IMR-90 (cell line): ENCODE data around the gene KRT6B. TPM values are rescaled to one million over a fixed set of nuclear protein-coding genes. Genes with fewer than 3 reads are reported as not detected.

Experiments used
- ATAC-seq: fragments of 200-7000 bp; cut with Tn5 transposase; 2 replicates; pipeline ENCODE4 v1.9.1; 2020; ENCODE audit warnings: low read depth, mild to moderate bottlenecking, moderate library complexity
- BruUV-seq: library from RNA; stranded (reverse); fragments of 400-500 nt; replicated peaks from 2 replicates; lab custom pipeline; 2021; lab: Mats Ljungman, UMichigan
- CTCF ChIA-PET: fragments of 300-600 bp; formaldehyde crosslinking; extraction: SDS; loops from one replicate; lab custom pipeline; 2021; ENCODE audit warnings: antibody characterized with exemption; lab: Yijun Ruan, JAX
- POLR2A ChIA-PET: fragments of 300-600 bp; sonication (Branson Sonifier 250); formaldehyde crosslinking; loops from one replicate; lab custom pipeline; 2022; ENCODE audit warnings: antibody characterized with exemption; ENCODE audit not compliant: unreplicated experiment; lab: Charles Lee
- DNase-seq: peaks from one replicate; pipeline ENCODE4 v3.0.0; 2013
- H2AFZ ChIP-seq: replicated peaks from 2 replicates; pipeline ENCODE3; 2013; ENCODE audit warnings: low read length, mild to moderate bottlenecking; ENCODE audit not compliant: poor library complexity
- H2AK5ac ChIP-seq: 2 replicates; pipeline ENCODE4 v1.6.1; 2013; ENCODE audit warnings: low read depth, low read length, inconsistent platforms
- H2AK9ac ChIP-seq: replicated peaks from 2 replicates; pipeline ENCODE3; 2013; ENCODE audit warnings: mild to moderate bottlenecking, low read depth, low read length, moderate library complexity; ENCODE audit not compliant: poor library complexity
- H2BK120ac ChIP-seq: 2 replicates; pipeline ENCODE4 v1.6.1; 2013; ENCODE audit warnings: low read depth, low read length, inconsistent platforms
- H2BK15ac ChIP-seq: 3 replicates; pipeline ENCODE4 v1.6.1; 2013; ENCODE audit warnings: low read depth, low read length, inconsistent platforms
- H2BK20ac ChIP-seq: 2 replicates; pipeline ENCODE4 v1.6.1; 2013; ENCODE audit warnings: low read depth, mild to moderate bottlenecking, inconsistent platforms, low read length, moderate library complexity
- H2BK5ac ChIP-seq: 2 replicates; pipeline ENCODE4 v1.6.1; 2013; ENCODE audit warnings: mild to moderate bottlenecking, low read depth, low read length, inconsistent platforms; ENCODE audit not compliant: poor library complexity, severe bottlenecking
- H3K14ac ChIP-seq: replicated peaks from 2 replicates; pipeline ENCODE4 v1.6.1; 2013; ENCODE audit warnings: low read depth, low read length, inconsistent platforms
- H3K18ac ChIP-seq: 2 replicates; pipeline ENCODE4 v1.6.1; 2013; ENCODE audit warnings: low read depth, low read length, control low read depth
- H3K23ac ChIP-seq: 2 replicates; pipeline ENCODE4 v1.6.1; 2013; ENCODE audit warnings: low read depth, low read length, inconsistent platforms
- H3K27ac ChIP-seq: 2 replicates; pipeline ENCODE4 v1.5.1; 2013; ENCODE audit warnings: mild to moderate bottlenecking, control low read depth, low read length; ENCODE audit not compliant: insufficient read depth
- H3K27me3 ChIP-seq: 2 replicates; pipeline ENCODE4 v1.6.1; 2013; ENCODE audit warnings: low read length; ENCODE audit not compliant: control insufficient read depth, insufficient read depth
- H3K36me3 ChIP-seq: 2 replicates; pipeline ENCODE4 v1.6.1; 2013; ENCODE audit warnings: low read length, mixed read lengths; ENCODE audit not compliant: control insufficient read depth, insufficient read depth
- H3K4ac ChIP-seq: 2 replicates; pipeline ENCODE4 v1.6.1; 2013; ENCODE audit warnings: low read depth, low read length, inconsistent platforms
- H3K4me1 ChIP-seq: 2 replicates; pipeline ENCODE4 v1.6.1; 2013; ENCODE audit warnings: low read length, mixed read lengths; ENCODE audit not compliant: control insufficient read depth, insufficient read depth
- H3K4me2 ChIP-seq: 2 replicates; pipeline ENCODE4 v1.6.1; 2013; ENCODE audit warnings: low read depth, mild to moderate bottlenecking, control low read depth, low read length, moderate library complexity
- H3K4me3 ChIP-seq: 2 replicates; pipeline ENCODE4 v1.5.1; 2013; ENCODE audit warnings: low read depth, mild to moderate bottlenecking, control low read depth, low read length, moderate library complexity; ENCODE audit not compliant: insufficient read depth
- H3K56ac ChIP-seq: 2 replicates; pipeline ENCODE4 v1.6.1; 2013; ENCODE audit warnings: low read length, inconsistent platforms; ENCODE audit not compliant: insufficient read depth; ENCODE audit errors: extremely low read depth
- H3K79me1 ChIP-seq, 2 experiments: 2 replicates each; pipeline ENCODE4 v1.6.1; 2013; ENCODE audit warnings: low read length in 2 of 2, inconsistent platforms in 1 of 2, low read depth in 1 of 2
- H3K9ac ChIP-seq: 2 replicates; pipeline ENCODE4 v1.6.1; 2013; ENCODE audit warnings: low read depth, low read length, control low read depth
- H3K9me1 ChIP-seq: 2 replicates; pipeline ENCODE4 v1.6.1; 2013; ENCODE audit warnings: low read length, inconsistent platforms; ENCODE audit not compliant: insufficient read depth
- H3K9me3 ChIP-seq: 2 replicates; pipeline ENCODE4 v1.6.1; 2013; ENCODE audit warnings: low read length; ENCODE audit not compliant: control insufficient read depth, insufficient read depth
- H4K20me1 ChIP-seq: 2 replicates; pipeline ENCODE4 v1.6.1; 2013; ENCODE audit warnings: low read length, inconsistent platforms; ENCODE audit not compliant: insufficient read depth
- H4K5ac ChIP-seq: 2 replicates; pipeline ENCODE4 v1.6.1; 2013; ENCODE audit warnings: mild to moderate bottlenecking, low read depth, low read length, control low read depth
- H4K8ac ChIP-seq, 2 experiments: 2 replicates each; pipeline ENCODE4 v1.6.1; 2013; ENCODE audit warnings: low read depth in 2 of 2, low read length in 2 of 2, control low read depth in 1 of 2, inconsistent platforms in 1 of 2
- H4K91ac ChIP-seq: 2 replicates; pipeline ENCODE4 v1.6.1; 2013; ENCODE audit warnings: low read depth, low read length, inconsistent platforms; ENCODE audit not compliant: insufficient read depth
- CEBPB ChIP-seq: IDR thresholded peaks from 2 replicates; pipeline ENCODE4 v1.6.1; 2012; ENCODE audit warnings: low read depth, low read length, improper control_type of control experiment
- FOS ChIP-seq: fragments of 150-350 bp; IDR thresholded peaks from 2 replicates; pipeline ENCODE4 v1.6.1; 2016; ENCODE audit warnings: low read depth, low read length
- MAZ ChIP-seq: IDR thresholded peaks from 2 replicates; pipeline ENCODE4 v1.6.1; 2012; ENCODE audit warnings: low read depth, mild to moderate bottlenecking, low read length, improper control_type of control experiment, moderate library complexity, borderline replicate concordance
- MXI1 ChIP-seq: IDR thresholded peaks from 2 replicates; pipeline ENCODE4 v1.6.1; 2012; ENCODE audit warnings: low read depth, mild to moderate bottlenecking, low read length, moderate library complexity, borderline replicate concordance
- NFE2L2 ChIP-seq: fragments of 150-350 bp; IDR thresholded peaks from 2 replicates; pipeline ENCODE4 v1.6.1; 2016; ENCODE audit warnings: low read depth, mild to moderate bottlenecking, low read length
- POLR2A ChIP-seq: IDR thresholded peaks from 2 replicates; pipeline ENCODE4 v1.6.1; 2012; ENCODE audit warnings: mild to moderate bottlenecking, low read depth, low read length
- USF2 ChIP-seq: fragments of 150-350 bp; IDR thresholded peaks from 2 replicates; pipeline ENCODE4 v1.6.1; 2017; ENCODE audit warnings: mild to moderate bottlenecking, antibody characterized with exemption, low read length, low read depth
- WGBS, 2 experiments: methylation state at CpG; one replicate each; pipeline versions ENCODE4 v1.1.5 to v1.1.7; 2013; ENCODE audit warnings: missing lambda C conversion rate in 2 of 2; ENCODE audit not compliant: insufficient read length in 1 of 2; ENCODE audit errors: extremely low coverage in 2 of 2; 5-methylcytosine and 5-hydroxymethylcytosine counted together
- dilution Hi-C: fragments of 300-500 bp; cut with HindIII; formaldehyde crosslinking; loops from one replicate; pipeline ENCODE4 v1.14.3; 2018; ENCODE audit warnings: low sequenced_read_pairs; ENCODE audit not compliant: unreplicated experiment
- in situ Hi-C: fragments of 300-500 bp; cut with MboI; formaldehyde crosslinking; loops from 3 replicates; pipeline ENCODE4 v1.14.3; 2019; ENCODE audit warnings: low sequenced_read_pairs, inconsistent platforms, mixed read lengths
- intact Hi-C: fragments of 100-400 bp; cut with micrococcal nuclease; formaldehyde crosslinking; loops from 2 replicates; pipeline ENCODE4 v1.10.0; 2022
- polyA plus RNA-seq, 3 experiments: library from polyadenylated mRNA; depleted of rRNA; stranded (reverse); fragments of >200 nt; gene quantifications; 2 replicates each; pipeline ENCODE4 v1.2.3, GENCODE V29; 2012; ENCODE audit warnings: low replicate concordance in 1 of 3
- total RNA-seq: library from RNA; depleted of rRNA; stranded (reverse); fragments of >200 nt; gene quantifications from 2 replicates; pipeline ENCODE4 v1.2.3, GENCODE V29; 2012

The KRT6B gene
- total and polyA plus RNA-seq, 2 of the 4 experiments (the other 2 are of a cell fraction): not detected

GRCh38 chr12:52402377-52402776 is 49.6 kb downstream of the KRT6B start:
- ATAC-seq (no peak), DNase-seq (no peak)
- H4K5ac ChIP-seq: no peak overlapping the region
- no peaks in the 10 kb centered on the region for H3K9me3 ChIP-seq
- no CpG with 5 or more reads among the region's 2 CpGs for WGBS, 2 experiments
- no peak overlapping the region for H3K56ac ChIP-seq
- H3K79me1 ChIP-seq: no peaks in the 10 kb centered on the region
- H2BK120ac ChIP-seq: no peak overlapping the region
- H3K27me3 ChIP-seq: peaks cover 49% of the 10 kb centered on the region
- no peaks in the 10 kb centered on the region for H3K9me1 ChIP-seq
- no peak overlapping the region for H3K4me2 ChIP-seq
- no peak overlapping the region for H3K23ac ChIP-seq
- ChIA-PET POLR2A (no interaction called here), CTCF (no interaction called here)
- BruUV-seq: no TSS peak
- no peak overlapping the region for H3K14ac ChIP-seq
- no peaks in the 10 kb centered on the region for H3K36me3 ChIP-seq
- H3K9ac ChIP-seq: no peak overlapping the region
- in situ Hi-C loops (no loop called here), dilution Hi-C loops (no loop called here), intact Hi-C loops (no loop called here)
- H3K18ac ChIP-seq: no peak overlapping the region
- no peaks in the 10 kb centered on the region for H3K4me1 ChIP-seq
- H4K20me1 ChIP-seq: no peaks in the 10 kb centered on the region
- TF ChIP-seq CEBPB (no peak), POLR2A (no peak), NFE2L2 (no peak), MAZ (no peak), MXI1 (no peak), FOS (no peak), USF2 (no peak)
- H2AK5ac ChIP-seq: no peak overlapping the region
- no peak overlapping the region for H4K91ac ChIP-seq
- no peak overlapping the region for H2BK20ac ChIP-seq
- H2AFZ ChIP-seq: no peak overlapping the region
- no peak overlapping the region for H3K4ac ChIP-seq
- H2BK5ac ChIP-seq: no peak overlapping the region
- H3K27ac ChIP-seq: no peak overlapping the region
- H4K8ac ChIP-seq: no peak overlapping the region
- H2AK9ac ChIP-seq: no peak overlapping the region
- H3K4me3 ChIP-seq: no peak overlapping the region
- no peak overlapping the region for H2BK15ac ChIP-seq
